ENCODE measurements around the gene PRKG2.

PRKG2 gene

DNA sequence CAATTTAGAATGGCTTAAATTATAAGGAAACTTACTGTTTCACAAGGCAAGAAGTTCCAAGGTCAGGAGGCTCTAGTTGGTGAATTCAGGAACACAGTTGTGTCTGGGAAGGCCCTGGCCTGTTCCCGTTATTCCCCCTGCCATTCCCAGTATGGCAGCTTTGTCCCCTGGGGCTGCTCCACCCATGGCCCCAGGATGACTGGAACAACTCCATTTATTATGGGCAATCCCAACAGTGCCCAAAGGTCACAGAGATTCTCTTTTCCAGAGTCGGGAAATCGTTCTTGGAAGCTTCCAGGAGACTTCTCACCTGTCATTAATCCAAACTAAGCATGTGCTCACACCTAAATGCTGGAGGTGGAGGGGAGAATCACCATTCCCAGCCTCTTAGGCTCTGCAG, 2.8 kb upstream of the PRKG2 start:
- no peak for DNase-seq (ENCODE audit: low spot score)

DNA sequence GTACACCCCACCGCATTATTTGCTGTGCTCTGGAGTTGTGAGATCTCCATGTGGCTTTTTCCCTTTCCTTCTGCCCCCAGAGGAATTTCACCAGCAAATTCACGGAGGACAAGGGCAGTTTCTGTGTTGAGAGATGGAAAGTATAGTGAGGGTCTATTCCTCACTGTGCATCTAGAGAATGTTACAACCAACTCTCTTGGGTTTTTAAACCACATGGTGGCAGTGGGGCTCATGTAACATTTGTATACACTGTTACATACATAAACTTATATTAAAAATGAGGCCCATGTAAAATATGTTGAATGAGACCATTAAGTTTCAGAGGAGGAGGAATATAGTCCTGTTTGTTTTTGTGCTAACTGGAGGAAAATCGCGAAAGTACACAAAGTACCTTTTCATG, 909 bp upstream of the PRKG2 start:
- DNase-seq (ENCODE audit: low spot score), result no peak

DNA sequence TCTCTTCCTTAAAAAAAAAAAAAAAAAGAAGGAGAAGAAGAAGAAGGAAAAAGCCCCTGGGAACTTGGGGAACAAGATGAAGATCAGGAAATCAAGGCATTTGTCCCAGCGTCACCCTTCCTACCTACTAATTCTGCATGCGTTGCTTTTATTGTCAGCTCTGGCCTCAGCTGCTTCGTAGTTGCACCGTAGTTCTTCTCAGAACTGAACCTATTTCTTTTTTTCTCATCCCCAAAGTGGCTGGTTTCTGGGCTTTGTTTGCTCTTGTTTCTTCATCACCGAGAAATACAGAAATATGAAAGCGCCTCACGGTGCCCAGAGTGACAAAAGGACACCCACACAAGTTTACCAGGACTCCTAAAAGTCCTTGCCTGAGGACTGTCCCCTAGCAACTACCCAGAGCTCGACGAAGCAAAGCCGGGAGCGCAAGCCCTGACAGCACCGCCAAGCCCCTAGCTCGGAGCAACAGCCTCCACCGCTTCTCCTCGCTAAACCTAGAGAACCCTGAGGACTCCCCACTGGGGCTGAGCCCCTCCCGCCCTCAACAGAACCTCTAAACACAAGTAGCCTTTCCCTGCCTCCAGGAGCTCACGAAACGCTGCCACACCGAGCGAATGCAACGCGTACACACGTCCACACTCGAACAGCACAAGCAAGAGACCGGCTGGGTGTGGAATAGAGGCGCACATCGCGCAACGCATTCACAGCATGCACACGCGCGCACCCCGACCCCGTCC, 710 bp downstream of the PRKG2 start:
- DNase-seq (ENCODE audit: low spot score), result peak; percentile 65

DNA sequence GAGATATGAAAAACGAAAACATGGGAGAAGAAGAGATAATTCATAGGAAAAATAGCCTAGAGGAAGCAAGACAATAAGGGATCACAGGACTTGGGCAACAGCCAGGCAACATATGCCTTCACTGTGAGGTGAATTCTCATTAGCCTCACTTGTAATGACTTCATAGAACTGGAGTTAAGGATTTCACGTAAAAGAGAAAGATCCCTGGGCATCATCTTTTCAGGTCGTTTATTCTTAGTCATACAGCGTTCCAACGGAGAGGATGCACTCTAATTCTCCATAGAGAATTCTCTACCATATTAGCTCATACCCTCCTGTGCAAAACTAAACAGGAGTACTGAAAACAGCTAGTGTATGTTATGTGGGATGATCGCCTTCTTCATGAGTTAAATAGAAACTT, 1.4 kb downstream of the PRKG2 start:
- no peak for DNase-seq (ENCODE audit: low spot score)

DNA sequence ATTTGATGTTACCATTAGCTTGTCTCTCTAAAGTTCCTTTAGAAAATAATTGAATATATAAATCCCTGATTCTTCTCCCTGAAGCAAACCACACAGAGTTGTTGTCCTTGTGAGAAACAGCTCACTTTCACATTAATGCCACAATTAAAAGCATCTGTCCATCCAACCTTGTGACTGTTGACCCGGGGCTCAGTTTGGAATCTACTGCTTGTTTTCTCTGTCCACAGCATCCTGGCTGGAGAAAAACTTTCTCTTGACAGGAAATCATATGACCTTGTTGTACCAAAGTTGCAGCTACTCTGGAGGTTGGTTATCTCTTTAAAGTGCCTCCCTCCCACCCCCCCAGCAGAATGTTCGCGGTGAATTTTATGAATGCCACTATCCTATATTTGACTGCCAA, 3.1 kb downstream of the PRKG2 start:
- DNase-seq (ENCODE audit: low spot score), result no peak

DNA sequence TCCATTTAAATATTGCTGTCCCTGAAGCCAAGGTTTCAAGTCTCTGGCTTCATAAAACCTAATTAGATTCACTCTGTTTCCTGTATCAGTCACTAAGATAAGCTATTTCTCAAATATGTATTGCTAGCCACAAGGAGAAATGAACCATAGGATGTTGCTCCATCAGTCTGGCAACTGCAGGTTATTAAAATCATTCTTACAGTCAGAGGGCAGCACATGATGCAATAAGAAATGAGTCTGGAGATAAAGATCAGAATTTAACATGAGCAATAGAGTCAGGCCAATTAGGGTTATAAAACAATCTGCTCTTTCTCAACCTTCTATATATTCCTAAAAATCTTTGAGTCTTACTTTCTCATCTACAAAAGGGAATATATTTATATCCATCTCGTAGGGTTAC, 7.2 kb downstream of the PRKG2 start:
- no peak for DNase-seq (ENCODE audit: low spot score)

DNA sequence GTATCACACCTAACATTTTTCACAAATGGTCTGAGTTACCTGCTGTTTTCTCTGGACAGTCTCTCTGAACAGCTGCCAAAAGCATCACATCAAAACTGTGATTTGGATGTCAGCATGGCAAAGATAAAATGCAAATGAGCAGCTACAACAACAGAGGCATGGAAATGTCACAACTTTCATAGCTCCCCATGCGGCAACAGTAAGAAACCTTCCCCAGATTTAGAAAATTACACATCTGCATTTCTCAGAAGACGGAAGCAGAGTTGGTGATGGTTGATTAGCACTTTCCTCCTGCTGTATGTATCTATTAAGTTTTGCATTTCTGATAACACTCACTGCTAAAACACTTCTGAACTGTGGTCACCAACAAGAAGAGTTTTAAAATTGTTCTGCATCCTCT, 9.7 kb downstream of the PRKG2 start:
- no peak for DNase-seq (ENCODE audit: low spot score)

DNA sequence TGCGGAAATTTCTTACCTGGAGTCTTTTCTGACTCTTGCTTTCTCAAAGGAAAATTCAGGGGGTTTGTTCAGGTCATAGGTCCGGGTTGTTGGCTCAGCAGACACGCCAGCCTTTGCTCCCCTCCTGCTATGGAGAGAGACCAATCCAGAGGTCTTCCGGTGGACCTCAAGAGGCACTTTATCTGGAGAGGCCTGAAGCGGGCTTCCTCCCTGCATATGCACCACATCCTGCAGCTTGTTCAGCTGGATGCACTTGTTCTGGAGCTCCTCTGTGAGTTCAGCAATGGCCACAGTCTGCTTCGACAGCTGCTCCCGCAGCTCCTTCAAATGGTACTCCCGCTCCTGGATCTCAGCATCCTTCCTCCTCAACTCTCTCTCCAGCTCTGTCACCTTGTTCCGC, 10.5 kb downstream of the PRKG2 start:
- no peak for DNase-seq (ENCODE audit: low spot score)

DNA sequence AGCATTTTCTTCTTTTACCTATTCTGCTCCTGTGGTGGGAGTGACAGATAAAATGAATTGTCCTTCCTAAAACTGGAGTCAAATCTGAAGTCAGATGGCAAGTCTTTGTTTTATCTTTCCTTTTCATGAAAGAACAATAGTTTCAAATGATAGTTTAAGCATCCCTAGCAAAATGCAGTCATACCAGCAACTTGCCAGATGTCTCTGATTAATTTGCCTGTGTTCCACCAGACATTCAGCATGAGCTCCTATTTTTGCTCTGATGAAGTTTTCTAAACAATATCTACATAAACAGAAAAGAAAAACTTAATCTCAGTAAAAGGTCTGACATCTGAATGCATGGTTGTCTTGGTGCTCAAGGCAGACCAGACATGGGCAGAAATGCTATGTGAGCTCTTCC, 15.2 kb downstream of the PRKG2 start:
- DNase-seq (ENCODE audit: low spot score), result no peak

DNA sequence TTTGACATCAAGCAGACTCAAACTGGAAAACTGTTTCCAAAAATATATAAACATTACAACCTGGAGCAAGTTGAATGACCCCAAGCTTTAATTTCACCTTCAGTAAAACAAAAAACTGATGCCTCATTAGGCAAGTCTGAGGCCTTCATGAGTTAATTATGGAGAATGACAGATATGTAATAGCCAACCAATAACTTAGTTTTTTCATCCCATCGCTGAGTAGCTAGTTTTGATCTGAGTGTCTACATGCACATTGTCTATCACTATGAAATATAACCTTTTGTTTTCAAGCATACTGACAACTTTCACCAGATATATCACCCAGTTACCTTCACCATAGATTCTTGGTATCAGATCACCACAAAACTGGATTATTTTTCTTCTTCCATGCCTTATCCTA, 16.4 kb downstream of the PRKG2 start:
- DNase-seq (ENCODE audit: low spot score), result no peak

DNA sequence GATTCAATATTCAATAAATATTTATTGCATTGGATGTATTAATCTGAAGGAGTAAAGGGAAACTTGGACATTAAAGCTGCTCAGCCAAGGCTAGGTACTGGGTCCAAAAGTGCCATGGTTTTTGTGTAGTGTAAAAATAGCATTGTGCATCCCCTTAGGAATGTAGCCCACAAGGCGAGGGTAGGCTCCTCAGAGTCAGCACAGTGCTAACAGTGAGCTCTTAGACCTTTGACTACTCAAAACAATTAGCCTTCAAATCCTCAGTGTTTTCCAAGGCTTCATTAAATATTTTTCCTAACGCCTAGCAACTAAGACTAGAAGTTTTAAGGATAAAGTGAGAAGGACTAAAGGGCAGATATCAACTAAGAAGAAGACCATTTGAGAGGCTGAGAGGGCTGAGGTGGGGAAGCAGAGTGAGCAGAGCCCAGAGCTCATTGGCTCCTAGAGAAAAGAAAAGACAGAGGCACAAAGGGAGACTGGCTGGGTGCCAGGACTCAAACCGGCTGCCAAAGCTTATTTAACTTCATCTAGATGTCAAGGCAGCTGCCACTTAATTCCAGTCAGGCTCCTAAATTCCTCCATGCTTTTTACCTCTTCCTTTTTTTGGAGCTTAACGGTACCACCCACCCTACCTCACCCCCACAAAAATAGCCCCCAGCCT, 17.0 kb downstream of the PRKG2 start:
- no peak for DNase-seq (ENCODE audit: low spot score)

DNA sequence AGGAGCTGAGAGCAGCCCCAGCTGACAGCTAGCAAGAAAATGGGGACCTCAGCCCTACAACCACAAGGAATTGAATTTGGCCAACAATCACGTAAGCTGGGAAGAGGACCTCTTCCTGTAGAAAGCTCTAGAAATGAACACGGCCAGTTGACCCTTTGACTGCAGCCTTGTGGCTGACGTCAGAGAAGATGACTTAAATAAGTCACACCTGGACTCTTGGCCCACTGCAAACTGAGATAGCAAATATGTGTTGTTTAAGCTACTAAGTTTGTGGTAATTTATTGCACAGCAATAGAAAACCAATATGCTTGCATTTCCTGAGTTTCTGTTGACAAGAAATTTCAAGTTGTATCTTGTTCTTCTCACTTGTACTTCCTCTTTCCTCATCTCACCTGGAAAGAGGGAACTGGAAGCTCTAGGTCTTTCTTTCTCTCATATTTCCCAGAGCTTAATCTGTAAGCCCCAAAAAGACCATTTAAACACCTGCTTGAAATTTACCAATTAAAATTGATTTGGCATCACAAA, 18.8 kb downstream of the PRKG2 start:
- DNase-seq (ENCODE audit: low spot score), result no peak

DNA sequence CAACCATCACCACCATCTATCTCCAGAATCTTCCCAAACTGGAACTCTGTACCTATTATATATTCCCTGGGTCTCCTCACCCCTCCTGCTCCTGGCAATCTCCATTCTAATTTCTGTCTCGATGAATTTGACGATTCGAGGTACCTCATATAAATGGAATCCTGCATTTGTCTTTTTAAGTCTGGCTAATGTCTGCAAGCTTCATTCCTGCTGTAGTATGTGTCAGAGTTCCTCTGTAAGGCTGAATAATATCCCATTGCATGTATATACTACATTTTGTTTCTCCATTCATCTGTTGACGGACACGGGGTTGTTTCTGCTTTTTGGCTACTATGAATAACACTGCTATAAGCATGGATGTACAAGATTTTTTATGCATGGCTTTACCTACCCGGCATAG, 19.5 kb downstream of the PRKG2 start:
- DNase-seq (ENCODE audit: low spot score), result no peak

DNA sequence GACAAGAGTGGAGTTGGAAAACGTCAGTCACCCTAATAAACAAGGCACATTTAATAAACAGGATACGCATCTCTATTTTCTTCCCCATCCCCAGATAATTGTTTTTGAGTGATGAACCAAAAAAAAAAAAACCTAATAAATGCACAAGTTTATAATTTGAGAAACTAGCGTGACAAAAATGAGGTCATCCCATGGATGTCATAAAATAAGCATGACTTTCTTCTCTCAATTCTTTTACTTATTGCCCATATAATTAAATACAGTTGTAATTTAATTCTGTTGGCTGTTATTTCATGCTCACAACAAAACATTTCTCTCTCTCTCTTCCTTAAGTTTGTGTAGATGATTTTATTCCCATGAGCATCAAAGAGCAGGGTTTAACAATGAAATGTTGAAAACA, 20.7 kb downstream of the PRKG2 start:
- no peak for DNase-seq (ENCODE audit: low spot score)

DNA sequence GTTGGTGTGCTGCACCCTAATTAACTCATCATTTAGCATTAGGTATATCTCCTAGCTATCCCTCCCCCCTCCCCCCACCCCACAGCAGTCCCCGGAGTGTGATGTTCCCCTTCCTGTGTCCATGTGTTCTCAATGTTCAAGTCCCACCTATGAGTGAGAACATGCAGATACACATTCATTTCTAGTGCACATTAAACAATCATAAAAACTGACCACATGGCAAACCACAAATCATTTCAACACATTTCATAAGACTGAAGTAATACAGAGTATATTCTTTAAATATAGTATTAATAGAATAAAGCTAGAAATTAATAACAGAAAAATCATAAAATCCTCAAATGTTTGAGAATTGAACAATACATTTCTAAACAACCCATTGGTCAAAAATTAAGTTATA, 34.1 kb downstream of the PRKG2 start:
- no peak for DNase-seq (ENCODE audit: low spot score)

DNA sequence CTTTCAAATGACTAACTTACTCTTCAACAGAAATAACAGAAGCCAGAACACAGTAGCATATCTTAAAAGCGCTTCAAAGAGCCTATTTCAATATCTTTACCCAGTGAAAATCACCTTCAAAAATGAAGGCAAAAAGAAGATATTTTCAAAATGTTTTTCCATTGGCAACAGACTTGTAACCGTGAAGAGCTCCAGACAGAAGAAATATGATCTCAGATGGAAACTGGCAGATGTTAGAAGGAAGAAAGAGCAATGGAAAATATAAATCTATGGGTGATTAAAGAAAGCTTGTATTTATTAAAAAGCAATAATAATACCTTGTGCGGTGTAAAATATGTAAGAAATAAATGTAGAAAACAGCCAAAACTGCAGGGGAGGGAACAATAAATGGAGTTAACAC, 35.7 kb downstream of the PRKG2 start:
- DNase-seq (ENCODE audit: low spot score), result no peak

DNA sequence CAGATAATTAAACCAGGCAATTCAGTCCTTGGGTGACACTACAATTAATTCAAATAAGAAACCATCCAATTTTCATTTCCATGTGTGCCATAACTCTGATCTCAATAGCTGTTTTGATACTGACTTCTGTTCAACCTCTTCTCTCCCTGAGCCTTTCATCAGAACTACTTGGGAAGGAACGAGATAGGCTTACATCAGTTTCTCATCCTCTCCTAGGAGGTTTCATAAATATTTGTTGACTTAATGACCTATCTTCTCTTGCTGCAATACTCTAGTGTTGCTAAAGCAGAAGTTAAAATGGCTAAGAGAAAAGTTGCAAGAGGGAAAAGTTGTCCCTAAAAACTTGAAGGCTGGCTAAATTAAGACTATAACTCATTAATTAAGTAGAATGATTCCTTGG, 41.8 kb downstream of the PRKG2 start:
- DNase-seq (ENCODE audit: low spot score), result no peak

DNA sequence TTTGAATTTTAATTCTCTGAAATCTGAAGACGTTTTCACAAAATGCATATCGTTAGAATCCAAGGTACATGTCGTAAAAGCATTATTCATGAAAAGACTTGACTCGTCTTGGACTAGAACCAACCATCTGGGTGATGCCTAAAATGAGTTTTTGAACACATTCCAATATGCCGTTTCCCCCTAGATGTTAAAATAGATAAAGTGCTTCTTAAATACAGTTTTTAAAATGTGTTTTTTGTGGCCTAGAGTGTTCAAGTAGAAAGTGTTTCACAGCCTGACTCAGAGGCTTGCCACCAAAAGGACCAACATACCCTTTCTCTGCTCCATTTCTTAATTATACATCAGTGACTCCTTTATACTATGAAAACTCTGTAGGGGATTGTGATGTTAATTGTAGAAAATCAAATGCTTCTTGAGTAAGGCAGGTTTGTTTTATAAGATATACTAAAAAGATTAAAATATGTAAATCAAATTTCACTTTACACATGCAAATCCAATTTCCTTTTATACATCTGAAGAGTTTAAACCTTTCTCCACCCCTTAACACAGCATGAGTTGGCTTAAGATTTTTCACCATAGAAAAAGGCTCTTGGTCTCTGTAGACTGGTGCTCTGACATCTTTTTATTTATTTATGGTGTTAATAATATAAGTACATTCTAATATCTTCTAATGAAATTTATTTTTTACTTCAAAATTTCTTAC, 48.4 kb downstream of the PRKG2 start:
- no peak for DNase-seq (ENCODE audit: low spot score)

DNA sequence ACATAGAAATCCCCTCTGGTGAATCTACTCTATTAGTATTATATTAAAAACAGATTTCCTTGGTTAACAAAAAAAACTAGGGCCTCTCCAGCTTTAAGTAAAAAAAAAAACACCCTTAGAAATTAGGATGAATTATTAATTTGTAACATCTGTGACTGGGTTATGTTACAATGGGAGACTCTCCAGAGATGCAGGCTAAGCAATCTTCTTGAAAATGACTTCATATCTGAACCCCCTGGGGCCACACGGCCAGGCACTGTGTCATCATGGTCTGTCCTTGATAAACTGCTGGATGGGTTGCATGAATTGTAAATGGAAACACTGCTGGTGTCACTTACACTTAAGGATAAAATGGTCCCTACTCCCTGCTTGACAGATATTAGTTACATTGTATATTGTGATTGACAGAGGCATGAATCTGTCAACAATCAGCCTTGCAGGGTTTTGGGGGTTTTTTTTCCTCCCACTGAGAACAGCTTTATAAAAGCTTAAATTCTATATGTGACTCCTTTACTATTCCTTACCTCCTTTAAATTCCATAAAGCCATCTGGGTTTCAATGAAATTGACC, 49.1 kb downstream of the PRKG2 start:
- DNase-seq (ENCODE audit: low spot score), result no peak

DNA sequence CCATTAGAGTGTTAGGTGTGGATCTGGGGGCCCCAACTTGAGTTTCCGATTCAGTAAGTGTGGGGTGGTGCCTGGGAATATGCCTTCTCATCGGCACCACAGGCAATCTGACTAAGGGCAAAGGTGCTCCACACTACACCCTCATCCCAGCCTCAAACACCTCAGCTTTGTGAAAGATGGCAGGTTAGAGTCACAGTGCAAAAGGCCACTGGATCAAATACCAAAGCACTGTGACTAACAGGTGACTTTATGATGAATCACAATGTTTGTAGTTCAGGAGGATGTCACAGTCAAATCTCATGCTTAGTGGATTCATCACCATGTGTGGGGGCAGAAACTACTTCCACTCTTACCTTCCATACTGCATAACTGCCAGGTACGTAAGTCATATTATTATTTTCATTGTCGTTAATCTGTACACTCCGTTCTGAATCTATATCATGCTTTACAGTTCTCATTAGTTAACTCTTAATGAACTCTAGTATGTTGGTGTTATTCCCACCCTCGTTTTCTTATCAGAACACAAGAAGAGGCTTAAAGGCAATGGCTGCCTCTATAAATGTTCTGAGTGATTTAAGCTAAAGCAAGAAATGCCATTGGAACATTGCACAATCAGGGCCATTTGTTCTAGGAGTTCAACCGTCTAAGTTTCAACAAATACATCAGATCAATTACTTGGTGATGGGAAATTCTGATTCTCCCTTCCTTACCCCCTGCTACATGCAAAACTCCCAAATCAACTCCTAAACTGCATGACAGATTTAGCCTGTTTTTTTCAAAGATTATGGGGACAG, 50.2 kb downstream of the PRKG2 start:
- no peak for DNase-seq (ENCODE audit: low spot score)

DNA sequence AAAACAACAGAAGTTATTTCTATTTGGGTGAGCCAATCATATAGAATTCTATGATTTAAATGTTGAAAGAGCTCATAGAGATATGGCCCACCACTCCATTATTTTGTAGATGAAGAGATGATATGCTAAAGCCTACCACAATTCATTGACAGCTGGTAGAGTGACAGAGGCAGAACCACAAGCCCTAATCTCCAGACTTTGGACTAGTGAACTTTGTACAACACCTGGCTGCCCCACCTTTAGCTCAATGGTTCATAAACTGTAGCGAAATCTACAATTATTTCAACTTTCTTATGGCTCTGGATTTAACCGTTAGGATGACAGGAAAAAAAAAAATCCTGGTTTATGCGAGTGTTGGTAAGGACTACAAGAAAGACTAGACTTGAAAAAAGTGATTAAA, 50.9 kb downstream of the PRKG2 start:
- DNase-seq (ENCODE audit: low spot score), result no peak

Measured in ecto neural progenitor cell (in vitro differentiated cells).